Measurements from ENCODE around the gene SORCS2. TPM values are rescaled to one million over a fixed set of nuclear protein-coding genes. Genes with fewer than 3 reads are reported as not detected.

Gene SORCS2
- total RNA-seq, 1 donor from 2014 or later = 7.2 TPM

GRCh38 chr4:7266525-7267292 lies 74.4 kb downstream of the SORCS2 start:
- TF ChIP-seq, protein P1, sequence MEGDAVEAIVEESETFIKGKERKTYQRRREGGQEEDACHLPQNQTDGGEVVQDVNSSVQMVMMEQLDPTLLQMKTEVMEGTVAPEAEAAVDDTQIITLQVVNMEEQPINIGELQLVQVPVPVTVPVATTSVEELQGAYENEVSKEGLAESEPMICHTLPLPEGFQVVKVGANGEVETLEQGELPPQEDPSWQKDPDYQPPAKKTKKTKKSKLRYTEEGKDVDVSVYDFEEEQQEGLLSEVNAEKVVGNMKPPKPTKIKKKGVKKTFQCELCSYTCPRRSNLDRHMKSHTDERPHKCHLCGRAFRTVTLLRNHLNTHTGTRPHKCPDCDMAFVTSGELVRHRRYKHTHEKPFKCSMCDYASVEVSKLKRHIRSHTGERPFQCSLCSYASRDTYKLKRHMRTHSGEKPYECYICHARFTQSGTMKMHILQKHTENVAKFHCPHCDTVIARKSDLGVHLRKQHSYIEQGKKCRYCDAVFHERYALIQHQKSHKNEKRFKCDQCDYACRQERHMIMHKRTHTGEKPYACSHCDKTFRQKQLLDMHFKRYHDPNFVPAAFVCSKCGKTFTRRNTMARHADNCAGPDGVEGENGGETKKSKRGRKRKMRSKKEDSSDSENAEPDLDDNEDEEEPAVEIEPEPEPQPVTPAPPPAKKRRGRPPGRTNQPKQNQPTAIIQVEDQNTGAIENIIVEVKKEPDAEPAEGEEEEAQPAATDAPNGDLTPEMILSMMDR (IDR thresholded peaks at IDR 0.05) = no peak
- no peak overlapping the region for H3K4me3 ChIP-seq
- intact Hi-C loops (cut with DNase I) = no loop called here
- H3K4me1 ChIP-seq = no peaks in the 10 kb centered on the region
- no peaks in the 10 kb centered on the region for H3K9me3 ChIP-seq
- DNase-seq (no peak), ATAC-seq (no peak)
- H3K27me3 ChIP-seq = no peaks in the 10 kb centered on the region
- no peaks in the 10 kb centered on the region for H3K36me3 ChIP-seq
- no peak overlapping the region for H3K27ac ChIP-seq

GRCh38 chr4:7267829-7268228 lies 75.5 kb downstream of the SORCS2 start:
- no peaks in the 10 kb centered on the region for H3K27me3 ChIP-seq
- no peaks in the 10 kb centered on the region for H3K36me3 ChIP-seq
- no peak overlapping the region for H3K27ac ChIP-seq
- no peak for DNase-seq
- no peak for ATAC-seq
- intact Hi-C loops (cut with DNase I) = no loop called here
- no peaks in the 10 kb centered on the region for H3K4me1 ChIP-seq
- no peak overlapping the region for H3K4me3 ChIP-seq
- TF ChIP-seq, protein P1 (IDR thresholded peaks at IDR 0.05) = no peak
- H3K9me3 ChIP-seq = no peaks in the 10 kb centered on the region

GRCh38 chr4:7268941-7269340 lies 76.6 kb downstream of the SORCS2 start:
- H3K27me3 ChIP-seq = no peaks in the 10 kb centered on the region
- H3K4me3 ChIP-seq = no peak overlapping the region
- intact Hi-C loops (cut with DNase I) = no loop called here
- H3K27ac ChIP-seq = no peak overlapping the region
- H3K36me3 ChIP-seq = no peaks in the 10 kb centered on the region
- no peaks in the 10 kb centered on the region for H3K9me3 ChIP-seq
- DNase-seq (no peak), ATAC-seq (no peak)
- TF ChIP-seq, protein P1 (IDR thresholded peaks at IDR 0.05) = no peak
- no peaks in the 10 kb centered on the region for H3K4me1 ChIP-seq

- H3K27me3 ChIP-seq = no peaks in the 10 kb centered on the region
- intact Hi-C loops (cut with DNase I) = no loop called here
- H3K4me1 ChIP-seq = no peaks in the 10 kb centered on the region
- no peak for ATAC-seq
- TF ChIP-seq, protein P1 (IDR thresholded peaks at IDR 0.05) = no peak
- H3K4me3 ChIP-seq = no peak overlapping the region
- no peaks in the 10 kb centered on the region for H3K36me3 ChIP-seq
- no peak overlapping the region for H3K27ac ChIP-seq
- DNase-seq = no peak
- no peaks in the 10 kb centered on the region for H3K9me3 ChIP-seq
These were observed 77.8 kb downstream of the SORCS2 start for GRCh38 chr4:7270121-7270520.

- Histone ChIP-seq H3K27me3 (no peaks in the 10 kb centered on the region), H3K4me1 (no peaks in the 10 kb centered on the region), H3K9me3 (no peaks in the 10 kb centered on the region), H3K27ac (no peak overlapping the region), H3K36me3 (no peaks in the 10 kb centered on the region), H3K4me3 (no peak overlapping the region)
- intact Hi-C loops (cut with DNase I) = no loop called here
- DNase-seq (no peak), ATAC-seq (no peak)
- TF ChIP-seq, protein P1 (IDR thresholded peaks at IDR 0.05) = no peak
These were observed 80.1 kb downstream of the SORCS2 start for GRCh38 chr4:7272404-7272803.
